Body of pancreas (tissue), 4 donors: ENCODE results near the gene HCFC1.

Source experiments
- CTCF ChIP-seq, 7 experiments: fragments of 450-650 bp in 4 of 7; fragments of 200-600 bp in 3 of 7; sonication (generic) in 3 of 7; IDR thresholded peaks; one replicate each; pipeline ENCODE4 v1.5.1; 2016 to 2019; ENCODE audit warnings: antibody characterized with exemption in 7 of 7
- POLR2A ChIP-seq, 3 donors: fragments of 450-650 bp; IDR thresholded peaks; one replicate each; pipeline ENCODE4 v1.6.1; 2016; ENCODE audit warnings: antibody characterized with exemption in 3 of 3, mild to moderate bottlenecking in 2 of 3

GRCh38 chrX:153999359-154000037 lies 27.9 kb upstream of the HCFC1 start:
- TF ChIP-seq CTCF (IDR thresholded peaks at IDR 0.05): no peak
- TF ChIP-seq POLR2A (IDR thresholded peaks at IDR 0.05): no peak
